ENCODE data around the gene MICU1.

GRCh38 chr10:72515455-72515854 is 110.4 kb downstream of the MICU1 start:
- TF ChIP-seq GATA2 (IDR thresholded peaks at IDR 0.05; ENCODE audit: low read depth, low read length) = no peak
- no peak for TF ChIP-seq GATA3 (IDR thresholded peaks at IDR 0.05; ENCODE audit: low read depth, low read length)

Measured in SH-SY5Y (cell line).